ENCODE measurements around the gene TGM5. TPM values are rescaled to one million over a fixed set of nuclear protein-coding genes. Genes with fewer than 3 reads are reported as not detected.
A peak's percentile ranks its signal among the peaks of the same experiment; 100 is the strongest.

Gene TGM5
- total RNA-seq, 4 donors from 2014 or later = 12.1 TPM; not detected in 3

GRCh38 chr15:43243020-43243645 is 23.6 kb downstream of the TGM5 start:
- no peak overlapping the region for H3K27ac ChIP-seq

GRCh38 chr15:43242616-43243015 is 24.1 kb downstream of the TGM5 start:
- WGBS, 2 donors (ENCODE audit: low coverage in 1 of 2) = 60 to 70% methylated on average over 2 to 5 of the region's 5 CpGs
- intact Hi-C loops (cut with DNase I; ENCODE audit: low total_unique reads) (no loop called here), in situ Hi-C loops (cut with MboI; ENCODE audit: low pct_ligation_motif_present in 1 of 4, low pct_unique_long_range_greater_than_20kb in 1 of 4, low sequenced_read_pairs in 3 of 4) (no loop called here)
- Histone ChIP-seq H3K4me3 (no peak overlapping the region), H3K36me3 (no peaks in the 10 kb centered on the region), H3K9me3 (no peaks in the 10 kb centered on the region), H3K27ac (no peak overlapping the region), H3K27me3 (no peaks in the 10 kb centered on the region), H3K4me1 (no peaks in the 10 kb centered on the region)
- TF ChIP-seq POLR2AphosphoS5 (IDR thresholded peaks at IDR 0.05) = no peak
- TF ChIP-seq EP300 (IDR thresholded peaks at IDR 0.05; ENCODE audit: low read depth) = no peak
- no peak for TF ChIP-seq POLR2A (IDR thresholded peaks at IDR 0.05)
- no peak for TF ChIP-seq CTCF (IDR thresholded peaks at IDR 0.05)
- DNase-seq = no peak

More at GRCh38 chr15:43243020-43243645, 23.6 kb downstream of the TGM5 start:
- TF ChIP-seq CTCF (IDR thresholded peaks at IDR 0.05) = no peak
- TF ChIP-seq EP300 (IDR thresholded peaks at IDR 0.05; ENCODE audit: low read depth) = no peak
- TF ChIP-seq POLR2AphosphoS5 (IDR thresholded peaks at IDR 0.05) = no peak
- TF ChIP-seq POLR2A (IDR thresholded peaks at IDR 0.05) = no peak
- intact Hi-C loops (cut with DNase I; ENCODE audit: low total_unique reads) = no loop called here
- H3K4me3 ChIP-seq = no peak overlapping the region
- H3K27me3 ChIP-seq = no peaks in the 10 kb centered on the region
- no peak for DNase-seq
- no peaks in the 10 kb centered on the region for H3K9me3 ChIP-seq
- H3K36me3 ChIP-seq = no peaks in the 10 kb centered on the region
- 83 to 92% methylated on average over 1 to 2 of the region's 2 CpGs for WGBS, 2 donors (ENCODE audit: low coverage in 1 of 2)
- no peaks in the 10 kb centered on the region for H3K4me1 ChIP-seq
- in situ Hi-C loops (cut with MboI; ENCODE audit: low pct_ligation_motif_present in 1 of 4, low pct_unique_long_range_greater_than_20kb in 1 of 4, low sequenced_read_pairs in 3 of 4) = no loop called here

GRCh38 chr15:43241100-43241499 is 25.6 kb downstream of the TGM5 start:
- WGBS, 2 donors (ENCODE audit: low coverage in 1 of 2) = 77% methylated on average over 1 of the region's 1 CpG; no CpG with 5 or more reads in 1 of the 2 donors
- in situ Hi-C loops (cut with MboI; ENCODE audit: low pct_ligation_motif_present in 1 of 4, low pct_unique_long_range_greater_than_20kb in 1 of 4, low sequenced_read_pairs in 3 of 4) (no loop called here), intact Hi-C loops (cut with DNase I; ENCODE audit: low total_unique reads) (no loop called here)
- TF ChIP-seq POLR2A (IDR thresholded peaks at IDR 0.05) = no peak
- no peak for TF ChIP-seq EP300 (IDR thresholded peaks at IDR 0.05; ENCODE audit: low read depth)
- no peak for TF ChIP-seq CTCF (IDR thresholded peaks at IDR 0.05)
- no peak for TF ChIP-seq POLR2AphosphoS5 (IDR thresholded peaks at IDR 0.05)
- H3K9me3 ChIP-seq = no peaks in the 10 kb centered on the region
- no peaks in the 10 kb centered on the region for H3K27me3 ChIP-seq
- no peaks in the 10 kb centered on the region for H3K4me1 ChIP-seq
- H3K27ac ChIP-seq = no peak overlapping the region
- H3K36me3 ChIP-seq = no peaks in the 10 kb centered on the region
- H3K4me3 ChIP-seq = no peak overlapping the region
- peak; percentile 14 for DNase-seq

GRCh38 chr15:43239732-43240491 is 26.8 kb downstream of the TGM5 start:
- H3K4me3 ChIP-seq = no peak overlapping the region
- no peaks in the 10 kb centered on the region for H3K4me1 ChIP-seq
- no peak for DNase-seq
- no peaks in the 10 kb centered on the region for H3K36me3 ChIP-seq
- H3K9me3 ChIP-seq = no peaks in the 10 kb centered on the region
- 82 to 83% methylated on average over 3 to 7 of the region's 7 CpGs for WGBS, 2 donors (ENCODE audit: low coverage in 1 of 2)
- no peak overlapping the region for H3K27ac ChIP-seq
- intact Hi-C loops (cut with DNase I; ENCODE audit: low total_unique reads) (no loop called here), in situ Hi-C loops (cut with MboI; ENCODE audit: low pct_ligation_motif_present in 1 of 4, low pct_unique_long_range_greater_than_20kb in 1 of 4, low sequenced_read_pairs in 3 of 4) (no loop called here)
- TF ChIP-seq CTCF (IDR thresholded peaks at IDR 0.05) (no peak), POLR2A (IDR thresholded peaks at IDR 0.05) (no peak), EP300 (IDR thresholded peaks at IDR 0.05; ENCODE audit: low read depth) (no peak), POLR2AphosphoS5 (IDR thresholded peaks at IDR 0.05) (no peak)
- H3K27me3 ChIP-seq = no peaks in the 10 kb centered on the region

Measured in transverse colon (tissue), 4 donors.